Measurements from ENCODE around the gene CSGALNACT2. TPM values are rescaled to one million over a fixed set of nuclear protein-coding genes. Genes with fewer than 3 reads are reported as not detected.
A peak's percentile ranks its signal among the peaks of the same experiment; 100 is the strongest.

Gene CSGALNACT2
- total and polyA plus RNA-seq, 9 of the 15 experiments (the other 6 are each of a cell fraction or from before 2014, with no cell fraction given): 1.4 to 7.3 (median 3.5) TPM

- peaks cover 56% of the 10 kb centered on the region; the same call in 2 of the 3 replicates for H3K36me3 ChIP-seq (ENCODE audit: control insufficient read depth, insufficient read depth, low read length)
- no peaks in the 10 kb centered on the region for H3K9me3 ChIP-seq (replicated peaks; ENCODE audit: control insufficient read depth, insufficient read depth, low read depth, low read length)
- H3K79me2 ChIP-seq (ENCODE audit: control insufficient read depth, insufficient read depth, low read length): peaks cover 7% of the 10 kb centered on the region; the same call in 2 of the 3 replicates
- H3K9me1 ChIP-seq (ENCODE audit: control insufficient read depth, insufficient read depth, low read length): no peaks in the 10 kb centered on the region
- BruUV-seq (replicated peaks): TSS peak; percentile 36
- no peak overlapping the region for H3K4me3 ChIP-seq
- H3K9ac ChIP-seq (ENCODE audit: insufficient read depth in 1 of 2, low read depth in 2 of 2, low read length in 2 of 2): no peak overlapping the region; a peak in 1 of 4 replicates
- POLR2A ChIA-PET: interaction anchor here (0.5 to 1.1 kb wide), 2 partner anchors 236 to 1132 kb away, joined by 3 to 4 read pairs; partner anchors contain the start of gene ZNF487
- no peak overlapping the region for H3K27ac ChIP-seq (ENCODE audit: extremely low read depth, low read depth, low read length)
- no peak for ATAC-seq
- DNase-seq (ENCODE audit: extremely low read depth in 1 of 4, low spot score in 3 of 4): no peak
- H3K27me3 ChIP-seq (ENCODE audit: control insufficient read depth in 2 of 2, insufficient read depth in 2 of 2, low read length in 2 of 2): no peaks in the 10 kb centered on the region
- in situ Hi-C loops (cut with MboI) (no loop called here), intact Hi-C loops (cut with micrococcal nuclease) (loop anchor here (5.0 kb wide), 1 partner anchor 63 kb away; the partner anchor contains the start of gene CSGALNACT2)
- H3K4me1 ChIP-seq (replicated peaks in 1 of 2; ENCODE audit: control insufficient read depth in 2 of 2, insufficient read depth in 2 of 2, low read length in 2 of 2): peaks cover 10 to 53% of the 10 kb centered on the region in 2 experiments; a peak in 3 of 5 replicates
- no peak overlapping the region for H3K4me2 ChIP-seq (ENCODE audit: insufficient read depth, low read length)
- WGBS (ENCODE audit: insufficient coverage, low coverage, missing lambda C conversion rate): 74% methylated on average over 13 of the region's 13 CpGs
- TF ChIP-seq ZNF398 (CRISPR knock-in tag; IDR thresholded peaks at IDR 0.05) (no peak), HDAC6 (IDR thresholded peaks at IDR 0.05; ENCODE audit: low read depth, low read length) (no peak), ASH1L (IDR thresholded peaks at IDR 0.05; ENCODE audit: borderline replicate concordance, low read depth, partially characterized antibody) (no peak), NFE2 (IDR thresholded peaks at IDR 0.05; ENCODE audit: low read depth) (no peak)
- H4K20me1 ChIP-seq (replicated peaks; ENCODE audit: control insufficient read depth, insufficient read depth, low read length): peaks cover 8% of the 10 kb centered on the region; the same call in 1 of the 2 replicates
- H2AFZ ChIP-seq (ENCODE audit: low read depth, low read length): no peak overlapping the region
- CTCF ChIA-PET (ENCODE audit: low intra/inter-chr PET ratio): no interaction called here
- FAIRE-seq: no peak
Measured at GRCh38 chr10:43200538-43201390, 62.5 kb downstream of the CSGALNACT2 start.
